Measurements from ENCODE around the gene TRIOBP. TPM values are rescaled to one million over a fixed set of nuclear protein-coding genes. Genes with fewer than 3 reads are reported as not detected.

TRIOBP gene
- total RNA-seq, 1 donor from 2014 or later = 40.6 TPM

DNA sequence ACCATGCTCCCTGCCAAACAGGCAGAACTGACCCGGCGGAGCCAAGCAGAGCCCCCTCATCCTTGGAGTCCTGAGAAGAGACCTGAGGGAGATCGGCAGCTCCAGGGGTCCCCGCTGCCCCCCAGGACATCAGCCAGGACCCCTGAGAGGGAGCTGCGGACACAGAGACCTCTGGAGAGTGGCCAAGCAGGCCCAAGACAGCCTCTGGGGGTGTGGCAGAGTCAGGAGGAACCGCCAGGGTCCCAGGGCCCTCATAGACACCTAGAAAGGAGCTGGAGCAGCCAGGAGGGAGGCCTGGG, 37.5 kb downstream of the TRIOBP start:
- DNase-seq (ENCODE audit: low read depth) (no peak), FAIRE-seq (no peak)
- no peak overlapping the region for H2AFZ ChIP-seq (ENCODE audit: low read depth, low read length)
- no peak overlapping the region for H3K27ac ChIP-seq (ENCODE audit: low read depth, low read length)
- H3K9ac ChIP-seq (ENCODE audit: low read length) = no peak overlapping the region
- peaks cover 3% of the 10 kb centered on the region for H3K27me3 Mint-ChIP-seq (ENCODE audit: low read depth, unreplicated experiment)
- no peak overlapping the region for H3K4me3 Mint-ChIP-seq (ENCODE audit: unreplicated experiment)
- H3K36me3 Mint-ChIP-seq (ENCODE audit: low read depth, unreplicated experiment) = peaks cover 1% of the 10 kb centered on the region
- no peak overlapping the region for H3K4me3 ChIP-seq (ENCODE audit: insufficient read depth, low read depth, low read length)
- H3K9me3 ChIP-seq (ENCODE audit: insufficient read depth, low read depth, low read length) = no peaks in the 10 kb centered on the region
- H3K79me2 ChIP-seq (ENCODE audit: insufficient read depth, low read length) = no peaks in the 10 kb centered on the region
- H3K4me1 ChIP-seq (ENCODE audit: insufficient read depth, low read length) = no peaks in the 10 kb centered on the region
- no peak overlapping the region for H3K4me2 ChIP-seq (ENCODE audit: low read length)
- no peaks in the 10 kb centered on the region for H3K27me3 ChIP-seq (ENCODE audit: insufficient read depth, low read length)
- H3K4me1 Mint-ChIP-seq (ENCODE audit: low read depth, unreplicated experiment) = peaks cover 8% of the 10 kb centered on the region
- H3K27ac Mint-ChIP-seq (ENCODE audit: unreplicated experiment) = no peak overlapping the region
- peaks cover 2% of the 10 kb centered on the region for H3K9me3 Mint-ChIP-seq (ENCODE audit: unreplicated experiment)
- no peak for TF ChIP-seq CTCF (IDR thresholded peaks at IDR 0.05; ENCODE audit: insufficient read depth, low read depth, low read length)
- TF ChIP-seq EZH2 (IDR thresholded peaks at IDR 0.05; ENCODE audit: insufficient read depth, low read length) = no peak
- H3K36me3 ChIP-seq (ENCODE audit: insufficient read depth, low read length) = no peaks in the 10 kb centered on the region
- no peaks in the 10 kb centered on the region for H4K20me1 ChIP-seq (ENCODE audit: insufficient read depth, low read length)

- Histone ChIP-seq H3K9me3 (ENCODE audit: insufficient read depth, low read depth, low read length) (no peaks in the 10 kb centered on the region), H3K4me2 (ENCODE audit: low read length) (no peak overlapping the region), H3K27ac (ENCODE audit: low read depth, low read length) (no peak overlapping the region), H3K9ac (ENCODE audit: low read length) (no peak overlapping the region), H4K20me1 (ENCODE audit: insufficient read depth, low read length) (no peaks in the 10 kb centered on the region), H3K27me3 (ENCODE audit: insufficient read depth, low read length) (no peaks in the 10 kb centered on the region), H3K79me2 (ENCODE audit: insufficient read depth, low read length) (no peaks in the 10 kb centered on the region), H3K4me3 (ENCODE audit: insufficient read depth, low read depth, low read length) (no peak overlapping the region), H2AFZ (ENCODE audit: low read depth, low read length) (no peak overlapping the region), H3K4me1 (ENCODE audit: insufficient read depth, low read length) (no peaks in the 10 kb centered on the region), H3K36me3 (ENCODE audit: insufficient read depth, low read length) (no peaks in the 10 kb centered on the region)
- Mint-ChIP-seq H3K9me3 (ENCODE audit: unreplicated experiment) (peaks cover 2% of the 10 kb centered on the region), H3K4me1 (ENCODE audit: low read depth, unreplicated experiment) (peaks cover 11% of the 10 kb centered on the region), H3K27ac (ENCODE audit: unreplicated experiment) (no peak overlapping the region), H3K27me3 (ENCODE audit: low read depth, unreplicated experiment) (peaks cover 5% of the 10 kb centered on the region), H3K4me3 (ENCODE audit: unreplicated experiment) (no peak overlapping the region), H3K36me3 (ENCODE audit: low read depth, unreplicated experiment) (no peaks in the 10 kb centered on the region)
- FAIRE-seq (no peak), DNase-seq (ENCODE audit: low read depth) (no peak)
- TF ChIP-seq CTCF (IDR thresholded peaks at IDR 0.05; ENCODE audit: insufficient read depth, low read depth, low read length) (peak; percentile 4), EZH2 (IDR thresholded peaks at IDR 0.05; ENCODE audit: insufficient read depth, low read length) (no peak)
Measured at GRCh38 chr22:37734964-37735451, 38.2 kb downstream of the TRIOBP start.

DNA sequence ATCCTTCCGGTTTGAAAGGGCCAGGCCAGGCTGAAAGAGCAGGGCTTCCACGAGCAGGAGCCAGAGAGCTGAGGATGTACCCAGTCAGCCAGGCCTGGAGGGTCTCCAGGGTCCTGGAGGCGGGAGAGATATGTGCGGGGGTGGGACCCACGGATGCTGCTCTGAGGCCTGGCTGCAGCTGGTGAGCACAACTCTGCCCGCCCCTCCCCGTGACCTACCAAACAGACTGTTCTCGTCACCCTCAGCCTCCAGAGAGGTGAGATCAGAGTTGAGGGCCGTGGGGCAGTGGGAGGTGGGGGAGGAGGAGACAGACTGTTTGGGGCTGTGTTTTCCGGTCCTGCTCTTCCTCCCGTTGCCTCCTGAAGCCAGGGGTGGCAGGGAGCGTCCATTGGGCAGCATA, 42.2 kb downstream of the TRIOBP start:
- Histone ChIP-seq H3K4me2 (ENCODE audit: low read length) (no peak overlapping the region), H3K9ac (ENCODE audit: low read length) (no peak overlapping the region), H4K20me1 (ENCODE audit: insufficient read depth, low read length) (no peaks in the 10 kb centered on the region), H3K36me3 (ENCODE audit: insufficient read depth, low read length) (no peaks in the 10 kb centered on the region), H3K4me3 (ENCODE audit: insufficient read depth, low read depth, low read length) (no peak overlapping the region), H3K4me1 (ENCODE audit: insufficient read depth, low read length) (peaks cover 30% of the 10 kb centered on the region), H3K27ac (ENCODE audit: low read depth, low read length) (no peak overlapping the region), H2AFZ (ENCODE audit: low read depth, low read length) (no peak overlapping the region), H3K9me3 (ENCODE audit: insufficient read depth, low read depth, low read length) (no peaks in the 10 kb centered on the region), H3K79me2 (ENCODE audit: insufficient read depth, low read length) (no peaks in the 10 kb centered on the region), H3K27me3 (ENCODE audit: insufficient read depth, low read length) (no peaks in the 10 kb centered on the region)
- peaks cover 2% of the 10 kb centered on the region for H3K9me3 Mint-ChIP-seq (ENCODE audit: unreplicated experiment)
- peaks cover 5% of the 10 kb centered on the region for H3K27me3 Mint-ChIP-seq (ENCODE audit: low read depth, unreplicated experiment)
- H3K36me3 Mint-ChIP-seq (ENCODE audit: low read depth, unreplicated experiment) = no peaks in the 10 kb centered on the region
- peaks cover 27% of the 10 kb centered on the region for H3K4me1 Mint-ChIP-seq (ENCODE audit: low read depth, unreplicated experiment)
- no peak overlapping the region for H3K27ac Mint-ChIP-seq (ENCODE audit: unreplicated experiment)
- peak overlapping the region; percentile 74 for H3K4me3 Mint-ChIP-seq (ENCODE audit: unreplicated experiment)
- no peak for TF ChIP-seq CTCF (IDR thresholded peaks at IDR 0.05; ENCODE audit: insufficient read depth, low read depth, low read length)
- TF ChIP-seq EZH2 (IDR thresholded peaks at IDR 0.05; ENCODE audit: insufficient read depth, low read length) = no peak
- no peak for DNase-seq (ENCODE audit: low read depth)
- no peak for FAIRE-seq

Measured in astrocyte (in vitro differentiated cells and primary cell).